ENCODE measurements around the gene ASB18. TPM values are rescaled to one million over a fixed set of nuclear protein-coding genes. Genes with fewer than 3 reads are reported as not detected.

Gene ASB18
- total RNA-seq, 1 donor from 2014 or later = not detected

DNA sequence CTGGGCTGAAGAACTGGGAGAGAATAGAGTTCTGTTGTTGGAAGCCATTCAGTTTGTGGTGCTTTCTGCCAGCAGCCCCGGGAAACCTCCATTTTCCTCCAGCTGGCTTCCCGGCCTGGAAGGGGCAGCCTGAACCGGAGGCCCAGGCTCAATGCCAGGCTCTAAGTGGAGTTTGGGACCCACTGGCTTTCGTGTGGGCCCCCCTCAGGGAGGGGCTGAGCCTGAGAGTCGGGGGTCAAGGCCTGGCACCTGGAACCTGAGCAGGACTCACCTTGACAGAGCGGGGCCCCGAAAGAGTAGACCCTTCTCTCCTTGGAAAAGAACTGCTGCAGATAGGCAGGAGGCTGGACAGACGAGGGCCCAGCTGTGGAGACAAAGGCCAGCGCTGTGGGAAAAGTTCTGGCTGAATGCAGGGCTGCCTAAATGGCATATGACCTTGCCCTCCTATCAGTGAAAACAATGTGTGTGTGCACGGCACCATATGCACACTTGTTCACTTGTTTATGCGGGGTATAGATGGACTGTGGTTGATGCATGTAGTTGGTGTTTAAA is 34.8 kb upstream of the ASB18 start:
- Mint-ChIP-seq H3K4me3 (ENCODE audit: unreplicated experiment) (no peak overlapping the region), H3K9me3 (ENCODE audit: unreplicated experiment) (no peaks in the 10 kb centered on the region), H3K4me1 (ENCODE audit: unreplicated experiment) (no peaks in the 10 kb centered on the region), H3K36me3 (ENCODE audit: low read depth, unreplicated experiment) (no peaks in the 10 kb centered on the region), H3K27me3 (ENCODE audit: unreplicated experiment) (peaks cover 3% of the 10 kb centered on the region), H3K27ac (ENCODE audit: unreplicated experiment) (no peak overlapping the region)
- no peak for DNase-seq (ENCODE audit: low spot score)
- TF ChIP-seq, protein P1, sequence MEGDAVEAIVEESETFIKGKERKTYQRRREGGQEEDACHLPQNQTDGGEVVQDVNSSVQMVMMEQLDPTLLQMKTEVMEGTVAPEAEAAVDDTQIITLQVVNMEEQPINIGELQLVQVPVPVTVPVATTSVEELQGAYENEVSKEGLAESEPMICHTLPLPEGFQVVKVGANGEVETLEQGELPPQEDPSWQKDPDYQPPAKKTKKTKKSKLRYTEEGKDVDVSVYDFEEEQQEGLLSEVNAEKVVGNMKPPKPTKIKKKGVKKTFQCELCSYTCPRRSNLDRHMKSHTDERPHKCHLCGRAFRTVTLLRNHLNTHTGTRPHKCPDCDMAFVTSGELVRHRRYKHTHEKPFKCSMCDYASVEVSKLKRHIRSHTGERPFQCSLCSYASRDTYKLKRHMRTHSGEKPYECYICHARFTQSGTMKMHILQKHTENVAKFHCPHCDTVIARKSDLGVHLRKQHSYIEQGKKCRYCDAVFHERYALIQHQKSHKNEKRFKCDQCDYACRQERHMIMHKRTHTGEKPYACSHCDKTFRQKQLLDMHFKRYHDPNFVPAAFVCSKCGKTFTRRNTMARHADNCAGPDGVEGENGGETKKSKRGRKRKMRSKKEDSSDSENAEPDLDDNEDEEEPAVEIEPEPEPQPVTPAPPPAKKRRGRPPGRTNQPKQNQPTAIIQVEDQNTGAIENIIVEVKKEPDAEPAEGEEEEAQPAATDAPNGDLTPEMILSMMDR (IDR thresholded peaks at IDR 0.05; ENCODE audit: unreplicated experiment) = no peak

DNA sequence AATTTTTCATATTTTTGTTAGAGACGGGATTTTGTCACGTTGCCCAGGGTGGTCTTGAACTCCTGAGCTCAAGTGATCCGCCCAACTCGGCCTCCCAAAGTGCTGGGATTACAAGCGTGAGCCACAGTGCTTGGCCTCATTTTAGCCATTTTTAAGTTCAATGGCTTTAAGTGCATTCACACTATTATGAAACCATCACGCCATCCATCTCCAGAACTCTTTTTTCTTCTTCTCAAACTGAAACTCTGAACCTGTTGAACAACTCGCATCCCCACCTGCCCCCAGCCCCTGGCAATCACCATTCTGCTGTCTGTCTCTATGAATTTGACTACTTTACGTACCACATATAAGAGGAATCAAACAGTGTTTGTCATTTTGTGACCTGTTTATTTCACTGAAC is 31.3 kb upstream of the ASB18 start:
- Mint-ChIP-seq H3K36me3 (ENCODE audit: low read depth, unreplicated experiment) (peaks cover 3% of the 10 kb centered on the region), H3K27ac (ENCODE audit: unreplicated experiment) (no peak overlapping the region), H3K4me1 (ENCODE audit: unreplicated experiment) (no peaks in the 10 kb centered on the region), H3K27me3 (ENCODE audit: unreplicated experiment) (peaks cover 5% of the 10 kb centered on the region), H3K4me3 (ENCODE audit: unreplicated experiment) (no peak overlapping the region), H3K9me3 (ENCODE audit: unreplicated experiment) (no peaks in the 10 kb centered on the region)
- TF ChIP-seq, protein P1 (IDR thresholded peaks at IDR 0.05; ENCODE audit: unreplicated experiment) = no peak
- DNase-seq (ENCODE audit: low spot score) = no peak

GRCh38 chr2:236294647-236295046 is 30.4 kb upstream of the ASB18 start:
- Mint-ChIP-seq H3K27ac (ENCODE audit: unreplicated experiment) (no peak overlapping the region), H3K4me3 (ENCODE audit: unreplicated experiment) (no peak overlapping the region), H3K4me1 (ENCODE audit: unreplicated experiment) (no peaks in the 10 kb centered on the region), H3K27me3 (ENCODE audit: unreplicated experiment) (peaks cover 1% of the 10 kb centered on the region), H3K36me3 (ENCODE audit: low read depth, unreplicated experiment) (peaks cover 3% of the 10 kb centered on the region), H3K9me3 (ENCODE audit: unreplicated experiment) (no peaks in the 10 kb centered on the region)
- no peak for DNase-seq (ENCODE audit: low spot score)
- TF ChIP-seq, protein P1 (IDR thresholded peaks at IDR 0.05; ENCODE audit: unreplicated experiment) = no peak

DNA sequence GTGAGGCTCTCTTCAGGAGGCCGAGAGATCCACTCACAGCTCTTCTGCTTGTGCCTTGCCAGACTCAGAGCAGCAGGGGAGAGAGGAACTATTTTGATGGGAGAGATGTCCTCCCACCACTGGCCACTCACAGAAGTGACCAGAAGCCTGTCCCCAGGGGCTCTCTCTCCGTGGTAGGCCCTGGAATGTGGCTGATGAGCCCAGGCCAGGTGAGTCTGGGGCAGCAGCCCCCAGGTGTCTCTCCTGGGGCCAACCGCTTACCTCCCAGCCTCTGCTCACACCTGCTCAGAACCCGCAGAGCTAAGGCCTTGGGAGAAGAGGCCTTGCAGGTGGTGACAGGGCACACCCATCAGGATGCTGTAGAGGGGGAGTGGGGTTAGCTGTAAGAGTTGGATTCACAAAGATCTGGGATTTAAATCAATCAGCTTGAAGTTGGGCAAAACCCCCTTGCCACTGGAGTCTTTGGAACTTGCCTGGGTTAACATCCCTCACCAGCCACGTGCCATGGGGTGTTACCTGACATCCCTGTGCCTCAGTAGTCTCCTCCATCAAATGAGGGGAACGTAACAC is 29.1 kb upstream of the ASB18 start:
- peaks cover 1% of the 10 kb centered on the region for H3K27me3 Mint-ChIP-seq (ENCODE audit: unreplicated experiment)

GRCh38 chr2:236291911-236292310 is 27.7 kb upstream of the ASB18 start:
- no peak overlapping the region for H3K4me3 Mint-ChIP-seq (ENCODE audit: unreplicated experiment)
- no peak overlapping the region for H3K27ac Mint-ChIP-seq (ENCODE audit: unreplicated experiment)
- H3K36me3 Mint-ChIP-seq (ENCODE audit: low read depth, unreplicated experiment) = peaks cover 9% of the 10 kb centered on the region
- H3K9me3 Mint-ChIP-seq (ENCODE audit: unreplicated experiment) = no peaks in the 10 kb centered on the region
- no peaks in the 10 kb centered on the region for H3K4me1 Mint-ChIP-seq (ENCODE audit: unreplicated experiment)
- TF ChIP-seq, protein P1 (IDR thresholded peaks at IDR 0.05; ENCODE audit: unreplicated experiment) = no peak
- H3K27me3 Mint-ChIP-seq (ENCODE audit: unreplicated experiment) = peaks cover 3% of the 10 kb centered on the region
- DNase-seq (ENCODE audit: low spot score) = no peak

More for the DNA sequence above, 29.1 kb upstream of the ASB18 start:
- no peak for DNase-seq (ENCODE audit: low spot score)
- TF ChIP-seq, protein P1 (IDR thresholded peaks at IDR 0.05; ENCODE audit: unreplicated experiment) = no peak
- H3K4me1 Mint-ChIP-seq (ENCODE audit: unreplicated experiment) = no peaks in the 10 kb centered on the region
- peaks cover 3% of the 10 kb centered on the region for H3K36me3 Mint-ChIP-seq (ENCODE audit: low read depth, unreplicated experiment)
- no peak overlapping the region for H3K4me3 Mint-ChIP-seq (ENCODE audit: unreplicated experiment)
- H3K9me3 Mint-ChIP-seq (ENCODE audit: unreplicated experiment) = no peaks in the 10 kb centered on the region
- no peak overlapping the region for H3K27ac Mint-ChIP-seq (ENCODE audit: unreplicated experiment)

Data from endothelial cell (in vitro differentiated cells).